GM12801 (cell line): Measurements from ENCODE around the gene PRADC1.

Source experiments
- TF ChIP-seq, protein P1 (sequence below): IDR thresholded peaks from one replicate; pipeline ENCODE4 v1.5.1; 2011; ENCODE audit warnings: control low read depth; ENCODE audit not compliant: insufficient read length; ENCODE audit errors: extremely low read depth

The PRADC1 gene

DNA sequence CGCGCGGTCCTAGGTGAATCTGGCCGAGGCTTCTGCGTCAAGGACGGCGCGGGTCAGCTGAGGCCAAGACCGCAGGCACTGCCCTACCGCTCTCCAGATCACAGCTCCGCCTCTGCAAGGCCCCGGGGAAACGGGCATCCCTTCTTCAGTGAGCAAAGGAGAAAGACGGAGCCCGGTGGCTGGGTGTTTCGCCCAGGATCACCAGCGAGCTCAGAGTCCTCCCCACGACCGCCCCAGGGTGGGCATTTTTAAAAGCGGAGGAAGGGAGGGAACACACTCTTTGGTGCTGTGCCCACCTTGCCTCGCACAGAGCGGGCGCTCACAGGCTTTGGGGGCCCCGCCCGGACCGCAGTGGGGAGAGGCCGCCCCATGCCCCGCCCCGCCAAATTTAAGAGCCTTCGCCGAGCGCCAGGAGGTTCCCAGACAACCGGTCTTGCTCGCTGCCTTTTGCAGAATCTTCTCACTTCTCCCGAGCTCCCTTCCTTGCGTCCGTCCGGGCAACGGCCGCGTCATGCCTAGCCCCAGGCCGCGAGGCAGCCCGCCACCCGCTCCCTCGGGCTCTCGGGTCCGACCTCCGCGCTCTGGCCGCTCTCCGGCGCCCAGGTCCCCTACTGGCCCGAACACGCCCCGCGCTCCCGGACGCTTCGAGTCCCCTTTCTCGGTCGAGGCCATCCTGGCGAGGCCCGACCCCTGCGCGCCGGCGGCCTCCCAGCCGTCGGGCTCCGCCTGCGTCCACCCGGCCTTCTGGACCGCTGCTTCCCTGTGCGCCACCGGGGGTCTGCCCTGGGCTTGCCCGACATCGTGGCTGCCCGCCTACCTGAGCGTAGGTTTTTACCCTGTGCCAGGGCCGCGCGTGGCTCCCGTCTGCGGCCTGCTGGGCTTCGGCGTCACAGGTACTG is 30.6 kb downstream of the PRADC1 start, which contains the start of gene NOTO:
TSS of gene NOTO (plus strand) at position 419 of the 899 bp plus-strand sequence. CDS start at position 512, 93 bp downstream.
- TF ChIP-seq, protein P1, sequence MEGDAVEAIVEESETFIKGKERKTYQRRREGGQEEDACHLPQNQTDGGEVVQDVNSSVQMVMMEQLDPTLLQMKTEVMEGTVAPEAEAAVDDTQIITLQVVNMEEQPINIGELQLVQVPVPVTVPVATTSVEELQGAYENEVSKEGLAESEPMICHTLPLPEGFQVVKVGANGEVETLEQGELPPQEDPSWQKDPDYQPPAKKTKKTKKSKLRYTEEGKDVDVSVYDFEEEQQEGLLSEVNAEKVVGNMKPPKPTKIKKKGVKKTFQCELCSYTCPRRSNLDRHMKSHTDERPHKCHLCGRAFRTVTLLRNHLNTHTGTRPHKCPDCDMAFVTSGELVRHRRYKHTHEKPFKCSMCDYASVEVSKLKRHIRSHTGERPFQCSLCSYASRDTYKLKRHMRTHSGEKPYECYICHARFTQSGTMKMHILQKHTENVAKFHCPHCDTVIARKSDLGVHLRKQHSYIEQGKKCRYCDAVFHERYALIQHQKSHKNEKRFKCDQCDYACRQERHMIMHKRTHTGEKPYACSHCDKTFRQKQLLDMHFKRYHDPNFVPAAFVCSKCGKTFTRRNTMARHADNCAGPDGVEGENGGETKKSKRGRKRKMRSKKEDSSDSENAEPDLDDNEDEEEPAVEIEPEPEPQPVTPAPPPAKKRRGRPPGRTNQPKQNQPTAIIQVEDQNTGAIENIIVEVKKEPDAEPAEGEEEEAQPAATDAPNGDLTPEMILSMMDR = no peak

DNA sequence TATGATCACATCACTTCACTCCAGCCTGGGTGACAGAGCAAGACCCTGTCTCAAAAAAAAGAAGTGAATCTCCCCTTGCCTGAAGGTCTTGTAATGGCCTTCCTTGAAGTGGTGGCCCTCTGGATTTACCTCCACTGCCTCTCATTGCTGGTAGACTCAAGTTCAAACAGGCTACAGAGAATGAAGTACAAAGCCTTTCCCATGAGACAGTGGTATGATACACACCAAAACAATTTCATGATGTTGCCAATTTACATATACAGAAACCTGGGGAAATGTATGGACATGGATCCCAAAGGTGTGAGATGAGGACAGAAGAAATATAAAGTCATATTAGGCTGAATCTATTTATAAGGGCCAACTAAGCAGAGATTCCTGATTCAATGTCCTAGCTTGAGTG is 35.5 kb downstream of the PRADC1 start:
- TF ChIP-seq, protein P1 = no peak

DNA sequence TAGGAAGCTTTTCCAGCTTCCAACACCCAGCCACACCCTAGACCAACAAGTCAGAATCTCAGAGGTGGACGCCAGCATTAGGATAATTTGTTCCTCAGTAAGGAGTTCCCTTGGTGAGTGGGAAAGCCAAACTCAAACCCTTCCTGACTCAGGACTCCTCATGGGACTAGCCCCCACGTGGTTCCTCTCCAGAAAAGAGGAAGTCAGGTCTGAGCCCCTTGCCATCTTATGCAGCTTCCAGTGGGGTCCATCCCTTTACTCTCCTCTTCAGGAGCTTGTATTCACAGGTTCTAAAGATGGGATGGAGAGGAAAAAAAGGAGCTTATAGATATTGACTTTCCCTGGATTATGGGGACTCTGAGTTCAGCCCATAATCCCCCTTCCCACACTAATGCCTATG is 45.5 kb downstream of the PRADC1 start:
- TF ChIP-seq, protein P1 = no peak

DNA sequence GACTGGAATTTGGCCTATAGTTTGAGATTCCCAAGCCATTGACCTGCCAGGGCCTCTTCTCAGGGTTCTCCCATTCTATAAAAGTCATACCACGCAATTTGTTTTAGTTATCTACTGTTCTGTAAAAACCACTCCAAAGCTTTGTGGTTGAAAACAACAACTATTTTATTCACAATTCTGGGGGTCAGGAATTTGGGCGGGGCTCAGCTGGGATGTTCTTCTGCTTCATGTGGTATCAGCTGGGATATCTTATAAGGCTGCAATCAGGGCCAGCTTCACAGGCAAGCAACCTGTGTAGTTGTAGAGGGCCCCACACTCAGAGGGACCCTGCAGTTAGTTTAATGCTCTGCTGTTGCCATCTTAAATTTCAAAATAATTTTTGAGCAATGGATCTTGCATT is 47.1 kb downstream of the PRADC1 start:
- TF ChIP-seq, protein P1 = no peak
